Measurements from ENCODE around the gene KRT79.

GRCh38 chr12:52871291-52872039, 37.4 kb upstream of the KRT79 start:
- peak in 1 of 4 donors; percentile 22 for TF ChIP-seq POLR2A (IDR thresholded peaks at IDR 0.05)
- TF ChIP-seq CTCF (IDR thresholded peaks at IDR 0.05) = no peak
